Measurements from ENCODE around the gene ZNF221. TPM values are rescaled to one million over a fixed set of nuclear protein-coding genes. Genes with fewer than 3 reads are reported as not detected.

Gene ZNF221
- total RNA-seq, 1 experiment from 2014 or later: 2.5 TPM

DNA sequence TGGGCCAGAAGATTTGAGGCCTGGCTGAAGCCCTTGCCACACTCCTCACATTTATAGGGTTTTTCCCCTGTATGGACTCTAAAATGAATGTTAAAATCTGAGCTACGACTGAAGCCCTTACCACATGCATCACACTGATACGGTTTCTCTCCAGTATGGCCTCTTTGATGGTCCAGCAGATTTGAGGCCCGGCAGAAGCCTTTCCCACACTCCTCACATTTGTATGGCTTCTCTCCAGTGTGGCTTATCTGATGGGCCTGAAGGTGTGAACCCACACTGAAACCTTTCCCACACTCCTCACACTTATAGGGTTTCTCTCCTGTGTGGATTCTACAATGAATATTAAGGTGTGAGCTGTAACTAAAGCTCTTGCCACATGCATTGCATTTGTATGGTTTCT lies 37.0 kb upstream of the ZNF221 start:
- ChIA-PET RAD21 (ENCODE audit: low non-redundant PET in 1 of 2, low total read pairs in 2 of 2, uncharacterized antibody in 2 of 2, unreplicated experiment in 2 of 2) (no interaction called here), POLR2A (no interaction called here), CTCF (no interaction called here)
- H3K27me3 ChIP-seq (ENCODE audit: insufficient read depth, low read length): no peaks in the 10 kb centered on the region
- H3K36me3 ChIP-seq (ENCODE audit: control insufficient read depth in 1 of 2, insufficient read depth in 2 of 2, low read length in 2 of 2): peaks cover 39 to 54% of the 10 kb centered on the region in 2 experiments
- H3K27ac ChIP-seq (ENCODE audit: low read depth, low read length): no peak overlapping the region
- H3K4me3 ChIP-seq (replicated peaks in 1 of 2; ENCODE audit: low read depth in 1 of 2, low read length in 2 of 2): no peak overlapping the region
- H2AFZ ChIP-seq (ENCODE audit: low read depth, low read length, poor library complexity, severe bottlenecking): no peak overlapping the region
- DNase-seq (ENCODE audit: low read depth, low spot score): no peak
- H3K9ac ChIP-seq (ENCODE audit: low read length): no peak overlapping the region
- H3K9me3 ChIP-seq (ENCODE audit: control insufficient read depth in 1 of 2, insufficient read depth in 1 of 2, low read depth in 1 of 2, low read length in 2 of 2): peaks cover 25 to 30% of the 10 kb centered on the region in 2 experiments; a peak in 2 of 4 replicates
- intact Hi-C loops (cut with micrococcal nuclease): no loop called here
- no peaks in the 10 kb centered on the region for H3K9me2 ChIP-seq (ENCODE audit: insufficient read depth)
- H3K79me2 ChIP-seq (ENCODE audit: insufficient read depth, low read length): no peaks in the 10 kb centered on the region
- no peaks in the 10 kb centered on the region for H3K4me1 ChIP-seq (ENCODE audit: control insufficient read depth in 1 of 2, insufficient read depth in 2 of 2, low read length in 2 of 2)
- TF ChIP-seq REST (IDR thresholded peaks at IDR 0.05; ENCODE audit: low read depth) (no peak), SP1 (IDR thresholded peaks at IDR 0.05; ENCODE audit: low read depth) (no peak), ATF3 (IDR thresholded peaks at IDR 0.05) (no peak)
- H4K20me1 ChIP-seq (ENCODE audit: insufficient read depth): no peaks in the 10 kb centered on the region
- ATAC-seq: no peak
- BruUV-seq (replicated peaks): no TSS peak
- H3K4me2 ChIP-seq (ENCODE audit: low read length): no peak overlapping the region

GRCh38 chr19:43923875-43924274 lies 27.2 kb upstream of the ZNF221 start:
- BruUV-seq (replicated peaks): no TSS peak
- DNase-seq (ENCODE audit: low read depth, low spot score): no peak
- H3K9me2 ChIP-seq (ENCODE audit: insufficient read depth): no peaks in the 10 kb centered on the region
- ChIA-PET POLR2A (no interaction called here), CTCF (no interaction called here), RAD21 (ENCODE audit: low non-redundant PET in 1 of 2, low total read pairs in 2 of 2, uncharacterized antibody in 2 of 2, unreplicated experiment in 2 of 2) (no interaction called here)
- intact Hi-C loops (cut with micrococcal nuclease): no loop called here
- no peaks in the 10 kb centered on the region for H3K4me1 ChIP-seq (ENCODE audit: control insufficient read depth in 1 of 2, insufficient read depth in 2 of 2, low read length in 2 of 2)
- H3K4me3 ChIP-seq (replicated peaks in 1 of 2; ENCODE audit: low read depth in 1 of 2, low read length in 2 of 2): no peak overlapping the region
- ATAC-seq: no peak
- no peak overlapping the region for H3K9ac ChIP-seq (ENCODE audit: low read length)
- no peak overlapping the region for H3K4me2 ChIP-seq (ENCODE audit: low read length)
- no peak overlapping the region for H3K27ac ChIP-seq (ENCODE audit: low read depth, low read length)
- H2AFZ ChIP-seq (ENCODE audit: low read depth, low read length, poor library complexity, severe bottlenecking): no peak overlapping the region
- H3K9me3 ChIP-seq (ENCODE audit: control insufficient read depth in 1 of 2, insufficient read depth in 1 of 2, low read depth in 1 of 2, low read length in 2 of 2): no peaks in the 10 kb centered on the region
- H3K36me3 ChIP-seq (ENCODE audit: control insufficient read depth in 1 of 2, insufficient read depth in 2 of 2, low read length in 2 of 2): peaks cover 28 to 59% of the 10 kb centered on the region in 2 experiments
- H4K20me1 ChIP-seq (ENCODE audit: insufficient read depth): no peaks in the 10 kb centered on the region
- H3K79me2 ChIP-seq (ENCODE audit: insufficient read depth, low read length): no peaks in the 10 kb centered on the region
- no peaks in the 10 kb centered on the region for H3K27me3 ChIP-seq (ENCODE audit: insufficient read depth, low read length)
- TF ChIP-seq SIN3A (IDR thresholded peaks at IDR 0.05; ENCODE audit: low read depth) (no peak), RAD21 (IDR thresholded peaks at IDR 0.05; ENCODE audit: low read depth) (no peak), POLR2AphosphoS5 (IDR thresholded peaks at IDR 0.05; ENCODE audit: low read depth, low read length) (no peak), TCF7L2 (IDR thresholded peaks at IDR 0.05; ENCODE audit: borderline replicate concordance, extremely low read depth, insufficient read depth, insufficient read length) (no peak), MAX (IDR thresholded peaks at IDR 0.05) (no peak), EZH2 (IDR thresholded peaks at IDR 0.05) (no peak), ZFX (IDR thresholded peaks at IDR 0.05) (no peak), JUND (IDR thresholded peaks at IDR 0.05) (no peak)
- TF ChIP-seq, protein P1, sequence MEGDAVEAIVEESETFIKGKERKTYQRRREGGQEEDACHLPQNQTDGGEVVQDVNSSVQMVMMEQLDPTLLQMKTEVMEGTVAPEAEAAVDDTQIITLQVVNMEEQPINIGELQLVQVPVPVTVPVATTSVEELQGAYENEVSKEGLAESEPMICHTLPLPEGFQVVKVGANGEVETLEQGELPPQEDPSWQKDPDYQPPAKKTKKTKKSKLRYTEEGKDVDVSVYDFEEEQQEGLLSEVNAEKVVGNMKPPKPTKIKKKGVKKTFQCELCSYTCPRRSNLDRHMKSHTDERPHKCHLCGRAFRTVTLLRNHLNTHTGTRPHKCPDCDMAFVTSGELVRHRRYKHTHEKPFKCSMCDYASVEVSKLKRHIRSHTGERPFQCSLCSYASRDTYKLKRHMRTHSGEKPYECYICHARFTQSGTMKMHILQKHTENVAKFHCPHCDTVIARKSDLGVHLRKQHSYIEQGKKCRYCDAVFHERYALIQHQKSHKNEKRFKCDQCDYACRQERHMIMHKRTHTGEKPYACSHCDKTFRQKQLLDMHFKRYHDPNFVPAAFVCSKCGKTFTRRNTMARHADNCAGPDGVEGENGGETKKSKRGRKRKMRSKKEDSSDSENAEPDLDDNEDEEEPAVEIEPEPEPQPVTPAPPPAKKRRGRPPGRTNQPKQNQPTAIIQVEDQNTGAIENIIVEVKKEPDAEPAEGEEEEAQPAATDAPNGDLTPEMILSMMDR (IDR thresholded peaks at IDR 0.05 in 2 of 3, conservative IDR thresholded peaks at IDR 0.05 in 1 of 3; ENCODE audit: borderline replicate concordance in 1 of 3, insufficient read depth in 1 of 3, low read depth in 2 of 3, low read length in 2 of 3): no peak
- TF ChIP-seq, protein P2, sequence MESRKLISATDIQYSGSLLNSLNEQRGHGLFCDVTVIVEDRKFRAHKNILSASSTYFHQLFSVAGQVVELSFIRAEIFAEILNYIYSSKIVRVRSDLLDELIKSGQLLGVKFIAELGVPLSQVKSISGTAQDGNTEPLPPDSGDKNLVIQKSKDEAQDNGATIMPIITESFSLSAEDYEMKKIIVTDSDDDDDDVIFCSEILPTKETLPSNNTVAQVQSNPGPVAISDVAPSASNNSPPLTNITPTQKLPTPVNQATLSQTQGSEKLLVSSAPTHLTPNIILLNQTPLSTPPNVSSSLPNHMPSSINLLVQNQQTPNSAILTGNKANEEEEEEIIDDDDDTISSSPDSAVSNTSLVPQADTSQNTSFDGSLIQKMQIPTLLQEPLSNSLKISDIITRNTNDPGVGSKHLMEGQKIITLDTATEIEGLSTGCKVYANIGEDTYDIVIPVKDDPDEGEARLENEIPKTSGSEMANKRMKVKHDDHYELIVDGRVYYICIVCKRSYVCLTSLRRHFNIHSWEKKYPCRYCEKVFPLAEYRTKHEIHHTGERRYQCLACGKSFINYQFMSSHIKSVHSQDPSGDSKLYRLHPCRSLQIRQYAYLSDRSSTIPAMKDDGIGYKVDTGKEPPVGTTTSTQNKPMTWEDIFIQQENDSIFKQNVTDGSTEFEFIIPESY (IDR thresholded peaks at IDR 0.05; ENCODE audit: extremely low read depth, insufficient replicate concordance, low read length): no peak
